NT2/D1 (cell line): ENCODE data around the gene KIF5B.
"Not testable (repeated sequence)": the region's sequence is repeated elsewhere in the genome, so short reads cannot be mapped to it uniquely, and the experiment has no call there.

Experiments used
- DNase-seq: peaks from one replicate; pipeline ENCODE4 v3.0.0-alpha.2; 2011; ENCODE audit warnings: low read depth, low spot score
- H3K27me3 ChIP-seq: 2 replicates; pipeline ENCODE4 v1.6.0; 2011; ENCODE audit warnings: mild to moderate bottlenecking; ENCODE audit not compliant: insufficient read length, insufficient read depth
- H3K36me3 ChIP-seq: 2 replicates; pipeline ENCODE4 v1.6.1; 2011; ENCODE audit warnings: mild to moderate bottlenecking, low read length, mixed read lengths; ENCODE audit not compliant: insufficient read depth, insufficient read length
- H3K4me1 ChIP-seq: 2 replicates; pipeline ENCODE4 v1.5.1; 2011; ENCODE audit not compliant: insufficient read depth, insufficient read length
- H3K4me3 ChIP-seq: 2 replicates; pipeline ENCODE4 v1.5.1; 2011; ENCODE audit warnings: low read depth; ENCODE audit not compliant: insufficient read length
- H3K9ac ChIP-seq: 2 replicates; pipeline ENCODE4 v1.6.0; 2011; ENCODE audit warnings: low read depth; ENCODE audit not compliant: insufficient read length
- H3K9me3 ChIP-seq: 2 replicates; pipeline ENCODE4 v1.5.1; 2011; ENCODE audit warnings: mild to moderate bottlenecking, low read length; ENCODE audit not compliant: insufficient read depth
- SUZ12 ChIP-seq: IDR thresholded peaks from 2 replicates; pipeline ENCODE4 v1.6.1; 2011; ENCODE audit not compliant: insufficient read length, insufficient read depth; ENCODE audit errors: extremely low read depth
- YY1 ChIP-seq: IDR thresholded peaks from 2 replicates; pipeline ENCODE4 v1.6.1; 2011; ENCODE audit not compliant: insufficient read length, insufficient read depth
- ZNF274 ChIP-seq: IDR thresholded peaks from 2 replicates; pipeline ENCODE4 v1.6.1; 2011; ENCODE audit warnings: mild to moderate bottlenecking, low read depth, low read length

KIF5B gene

GRCh38 chr10:32059472-32059871 is 3.2 kb upstream of the KIF5B start:
- Histone ChIP-seq H3K4me1 (peaks cover 4% of the 10 kb centered on the region), H3K27me3 (no peaks in the 10 kb centered on the region), H3K9ac (no peak overlapping the region), H3K9me3 (no peaks in the 10 kb centered on the region), H3K4me3 (no peak overlapping the region), H3K36me3 (peaks cover 6% of the 10 kb centered on the region)
- no peak for TF ChIP-seq ZNF274
- TF ChIP-seq YY1: no peak
- no peak for TF ChIP-seq SUZ12
- no peak for DNase-seq

GRCh38 chr10:32057036-32057372 is 779 bp upstream of the KIF5B start:
- no peaks in the 10 kb centered on the region for H3K9me3 ChIP-seq
- peaks cover 4% of the 10 kb centered on the region for H3K4me1 ChIP-seq
- no peaks in the 10 kb centered on the region for H3K27me3 ChIP-seq
- no peak overlapping the region for H3K4me3 ChIP-seq
- H3K9ac ChIP-seq: no peak overlapping the region
- DNase-seq: no peak
- no peak for TF ChIP-seq ZNF274
- TF ChIP-seq YY1: no peak
- no peak for TF ChIP-seq SUZ12
- peaks cover 6% of the 10 kb centered on the region for H3K36me3 ChIP-seq

- TF ChIP-seq SUZ12: no peak
- peaks cover 4% of the 10 kb centered on the region for H3K4me1 ChIP-seq
- no peaks in the 10 kb centered on the region for H3K9me3 ChIP-seq
- peak; percentile 28 for DNase-seq
- H3K27me3 ChIP-seq: no peaks in the 10 kb centered on the region
- H3K4me3 ChIP-seq: peak overlapping the region; percentile 86
- H3K36me3 ChIP-seq: peaks cover 6% of the 10 kb centered on the region
- H3K9ac ChIP-seq: peak overlapping the region; percentile 94
Observed at GRCh38 chr10:32055478-32056135, 618 bp downstream of the KIF5B start.

- H3K4me1 ChIP-seq: peaks cover 4% of the 10 kb centered on the region
Observed at GRCh38 chr10:32054094-32054493, 2.1 kb downstream of the KIF5B start.

GRCh38 chr10:32053392-32053791 is 2.8 kb downstream of the KIF5B start:
- not testable (repeated sequence) for DNase-seq, H3K9ac ChIP-seq, H3K9me3 ChIP-seq, H3K27me3 ChIP-seq, H3K4me3 ChIP-seq, H3K4me1 ChIP-seq
- peaks cover 18% of the 10 kb centered on the region for H3K36me3 ChIP-seq

More at GRCh38 chr10:32054094-32054493, 2.1 kb downstream of the KIF5B start:
- no peak for DNase-seq
- peak overlapping the region; percentile 86 for H3K4me3 ChIP-seq
- peaks cover 12% of the 10 kb centered on the region for H3K36me3 ChIP-seq
- H3K27me3 ChIP-seq: no peaks in the 10 kb centered on the region
- H3K9ac ChIP-seq: peak overlapping the region; percentile 9
- TF ChIP-seq ZNF274 (no peak), YY1 (no peak), SUZ12 (no peak)
- no peaks in the 10 kb centered on the region for H3K9me3 ChIP-seq

DNA sequence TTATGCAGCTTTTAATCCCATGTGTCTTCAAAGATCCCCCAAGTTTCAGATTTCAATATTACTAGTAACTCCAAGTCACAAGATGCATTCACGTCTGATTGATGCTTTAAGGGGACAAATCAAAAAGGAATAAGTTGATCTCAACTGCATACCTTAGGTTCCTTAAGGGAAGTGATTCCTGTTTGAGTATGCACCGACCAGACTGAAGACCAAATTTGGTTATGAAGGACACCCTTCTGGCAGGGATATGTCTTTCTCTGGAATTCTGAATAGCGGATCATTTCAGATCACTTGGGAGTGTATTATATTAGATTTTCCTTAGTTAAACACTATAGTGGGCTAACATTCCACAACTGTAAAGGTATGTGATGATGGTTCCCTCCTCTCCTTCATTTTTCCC is 4.3 kb downstream of the KIF5B start:
- Histone ChIP-seq H3K4me3 (no peak overlapping the region), H3K4me1 (peaks cover 3% of the 10 kb centered on the region), H3K9ac (no peak overlapping the region), H3K9me3 (no peaks in the 10 kb centered on the region), H3K36me3 (peaks cover 32% of the 10 kb centered on the region), H3K27me3 (no peaks in the 10 kb centered on the region)
- TF ChIP-seq ZNF274 (no peak), SUZ12 (no peak), YY1 (no peak)
- no peak for DNase-seq

GRCh38 chr10:32050177-32050576 is 6.0 kb downstream of the KIF5B start:
- Histone ChIP-seq H3K9ac (no peak overlapping the region), H3K4me3 (no peak overlapping the region), H3K4me1 (no peaks in the 10 kb centered on the region), H3K36me3 (peaks cover 40% of the 10 kb centered on the region), H3K27me3 (no peaks in the 10 kb centered on the region), H3K9me3 (no peaks in the 10 kb centered on the region)
- TF ChIP-seq SUZ12: no peak
- no peak for TF ChIP-seq YY1
- no peak for TF ChIP-seq ZNF274
- DNase-seq: no peak

- no peaks in the 10 kb centered on the region for H3K4me1 ChIP-seq
- H3K36me3 ChIP-seq: peaks cover 44% of the 10 kb centered on the region
- H3K9ac ChIP-seq: no peak overlapping the region
Observed at GRCh38 chr10:32049113-32049512, 7.1 kb downstream of the KIF5B start.

More at GRCh38 chr10:32049113-32049512, 7.1 kb downstream of the KIF5B start:
- Histone ChIP-seq H3K4me3 (no peak overlapping the region), H3K9me3 (no peaks in the 10 kb centered on the region), H3K27me3 (no peaks in the 10 kb centered on the region)
- DNase-seq: no peak
- TF ChIP-seq YY1 (no peak), ZNF274 (no peak), SUZ12 (no peak)
